ENCODE data around the gene SLC12A7. TPM values are rescaled to one million over a fixed set of nuclear protein-coding genes. Genes with fewer than 3 reads are reported as not detected.

The SLC12A7 gene
- total and polyA plus RNA-seq, 2 of the 13 experiments (the other 11 are each of a cell fraction or from before 2014, with no cell fraction given) = 14.0 to 18.5 TPM

DNA sequence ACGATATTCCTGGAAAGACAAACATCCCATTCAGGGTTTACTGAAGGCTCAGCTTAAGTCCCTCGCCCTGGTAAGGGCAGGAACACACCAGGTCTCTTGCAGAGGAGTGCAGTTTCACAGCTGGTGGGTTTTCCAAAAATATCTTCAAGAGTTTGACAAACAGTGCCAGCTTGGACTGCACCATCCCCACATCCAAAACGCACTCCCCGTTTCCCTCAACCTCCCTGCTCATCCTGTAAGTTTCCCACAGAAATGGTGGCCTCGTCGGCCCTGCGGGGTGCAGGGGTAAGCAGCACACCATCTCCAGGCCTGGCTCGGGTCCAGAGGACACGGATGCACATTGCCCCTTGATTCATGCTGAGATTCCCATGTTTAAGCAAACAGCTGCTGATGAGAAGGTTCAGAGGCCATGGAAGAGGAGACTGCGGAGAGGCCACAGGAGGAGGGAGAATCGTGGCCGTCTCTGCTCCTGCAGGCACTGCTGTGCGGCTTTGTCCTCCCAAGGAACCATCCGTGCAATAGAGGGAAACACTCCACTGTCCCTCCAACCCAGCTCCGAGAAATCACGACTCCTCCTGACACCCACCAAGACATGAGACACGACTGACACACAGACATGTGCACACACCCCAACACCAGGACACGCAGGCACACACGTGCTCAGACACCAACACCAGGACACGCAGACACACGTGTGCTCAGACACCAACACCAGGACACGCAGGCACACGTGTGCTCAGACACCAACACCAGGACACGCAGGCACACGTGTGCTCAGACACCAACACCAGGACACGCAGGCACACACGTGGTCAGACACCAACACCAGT is 24.0 kb upstream of the SLC12A7 start (continued):
- no peak for TF ChIP-seq ZNF383 (CRISPR knock-in tag; IDR thresholded peaks at IDR 0.05; ENCODE audit: borderline replicate concordance)
- no peak for TF ChIP-seq ATF2 (CRISPR knock-in tag; IDR thresholded peaks at IDR 0.05)
- TF ChIP-seq BHLHE40 (IDR thresholded peaks at IDR 0.05; ENCODE audit: low read length) = no peak
- TF ChIP-seq SAP130 (CRISPR knock-in tag; IDR thresholded peaks at IDR 0.05; ENCODE audit: low read depth) = peak; percentile 40; the same call in 1 of the 2 replicates
- no peak; the same call in 1 of the 2 replicates for TF ChIP-seq ZNF350 (CRISPR knock-in tag; IDR thresholded peaks at IDR 0.05; ENCODE audit: borderline replicate concordance, low read depth)
- TF ChIP-seq GZF1 (CRISPR knock-in tag; IDR thresholded peaks at IDR 0.05) = no peak
- no peak for TF ChIP-seq BATF2 (CRISPR knock-in tag; IDR thresholded peaks at IDR 0.05)
- no peak for TF ChIP-seq ZNF101 (CRISPR knock-in tag; IDR thresholded peaks at IDR 0.05; ENCODE audit: borderline replicate concordance, low read depth)
- no peak for TF ChIP-seq IKZF1 (IDR thresholded peaks at IDR 0.05)
- no peak for TF ChIP-seq ZNF781 (CRISPR knock-in tag; IDR thresholded peaks at IDR 0.05; ENCODE audit: borderline replicate concordance, not compliant biosample characterization)
- TF ChIP-seq PHF21A (CRISPR knock-in tag; IDR thresholded peaks at IDR 0.05) = peak; percentile 53
- TF ChIP-seq ZFX (CRISPR knock-in tag; IDR thresholded peaks at IDR 0.05; ENCODE audit: low read depth) = peak; percentile 42; the same call in 1 of the 2 replicates
- TF ChIP-seq TARDBP (CRISPR knock-in tag; IDR thresholded peaks at IDR 0.05) = peak; percentile 37; the same call in 1 of the 2 replicates
- TF ChIP-seq ZNF83 (CRISPR knock-in tag; IDR thresholded peaks at IDR 0.05; ENCODE audit: borderline replicate concordance) = no peak
- no peak for TF ChIP-seq ELF4 (CRISPR knock-in tag; IDR thresholded peaks at IDR 0.05; ENCODE audit: borderline replicate concordance)
- TF ChIP-seq, protein P1, sequence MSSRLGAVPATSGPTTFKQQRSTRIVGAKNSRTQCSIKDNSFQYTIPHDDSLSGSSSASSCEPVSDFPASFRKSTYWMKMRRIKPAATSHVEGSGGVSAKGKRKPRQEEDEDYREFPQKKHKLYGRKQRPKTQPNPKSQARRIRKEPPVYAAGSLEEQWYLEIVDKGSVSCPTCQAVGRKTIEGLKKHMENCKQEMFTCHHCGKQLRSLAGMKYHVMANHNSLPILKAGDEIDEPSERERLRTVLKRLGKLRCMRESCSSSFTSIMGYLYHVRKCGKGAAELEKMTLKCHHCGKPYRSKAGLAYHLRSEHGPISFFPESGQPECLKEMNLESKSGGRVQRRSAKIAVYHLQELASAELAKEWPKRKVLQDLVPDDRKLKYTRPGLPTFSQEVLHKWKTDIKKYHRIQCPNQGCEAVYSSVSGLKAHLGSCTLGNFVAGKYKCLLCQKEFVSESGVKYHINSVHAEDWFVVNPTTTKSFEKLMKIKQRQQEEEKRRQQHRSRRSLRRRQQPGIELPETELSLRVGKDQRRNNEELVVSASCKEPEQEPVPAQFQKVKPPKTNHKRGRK (CRISPR knock-in tag; IDR thresholded peaks at IDR 0.05) = no peak
- no peak for TF ChIP-seq SP140L (CRISPR knock-in tag; IDR thresholded peaks at IDR 0.05; ENCODE audit: borderline replicate concordance)
- TF ChIP-seq, protein P2, sequence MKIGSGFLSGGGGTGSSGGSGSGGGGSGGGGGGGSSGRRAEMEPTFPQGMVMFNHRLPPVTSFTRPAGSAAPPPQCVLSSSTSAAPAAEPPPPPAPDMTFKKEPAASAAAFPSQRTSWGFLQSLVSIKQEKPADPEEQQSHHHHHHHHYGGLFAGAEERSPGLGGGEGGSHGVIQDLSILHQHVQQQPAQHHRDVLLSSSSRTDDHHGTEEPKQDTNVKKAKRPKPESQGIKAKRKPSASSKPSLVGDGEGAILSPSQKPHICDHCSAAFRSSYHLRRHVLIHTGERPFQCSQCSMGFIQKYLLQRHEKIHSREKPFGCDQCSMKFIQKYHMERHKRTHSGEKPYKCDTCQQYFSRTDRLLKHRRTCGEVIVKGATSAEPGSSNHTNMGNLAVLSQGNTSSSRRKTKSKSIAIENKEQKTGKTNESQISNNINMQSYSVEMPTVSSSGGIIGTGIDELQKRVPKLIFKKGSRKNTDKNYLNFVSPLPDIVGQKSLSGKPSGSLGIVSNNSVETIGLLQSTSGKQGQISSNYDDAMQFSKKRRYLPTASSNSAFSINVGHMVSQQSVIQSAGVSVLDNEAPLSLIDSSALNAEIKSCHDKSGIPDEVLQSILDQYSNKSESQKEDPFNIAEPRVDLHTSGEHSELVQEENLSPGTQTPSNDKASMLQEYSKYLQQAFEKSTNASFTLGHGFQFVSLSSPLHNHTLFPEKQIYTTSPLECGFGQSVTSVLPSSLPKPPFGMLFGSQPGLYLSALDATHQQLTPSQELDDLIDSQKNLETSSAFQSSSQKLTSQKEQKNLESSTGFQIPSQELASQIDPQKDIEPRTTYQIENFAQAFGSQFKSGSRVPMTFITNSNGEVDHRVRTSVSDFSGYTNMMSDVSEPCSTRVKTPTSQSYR (CRISPR knock-in tag; IDR thresholded peaks at IDR 0.05; ENCODE audit: borderline replicate concordance) = peak; percentile 6; the same call in 1 of the 2 replicates
- no peak for TF ChIP-seq PRDM4 (CRISPR knock-in tag; IDR thresholded peaks at IDR 0.05; ENCODE audit: borderline replicate concordance)
